GM10266 (cell line): ENCODE results near the gene SLC6A12.

Experiments used
- DNase-seq: peaks from one replicate; pipeline ENCODE4 v3.0.0; 2012; ENCODE audit errors: extremely low spot score
- TF ChIP-seq, protein P1 (sequence below): IDR thresholded peaks from 2 replicates; pipeline ENCODE4 v1.5.1; 2012; ENCODE audit warnings: mild to moderate bottlenecking, low read depth; ENCODE audit not compliant: control insufficient read depth, insufficient read depth; ENCODE audit errors: missing control alignments

Gene SLC6A12

DNA sequence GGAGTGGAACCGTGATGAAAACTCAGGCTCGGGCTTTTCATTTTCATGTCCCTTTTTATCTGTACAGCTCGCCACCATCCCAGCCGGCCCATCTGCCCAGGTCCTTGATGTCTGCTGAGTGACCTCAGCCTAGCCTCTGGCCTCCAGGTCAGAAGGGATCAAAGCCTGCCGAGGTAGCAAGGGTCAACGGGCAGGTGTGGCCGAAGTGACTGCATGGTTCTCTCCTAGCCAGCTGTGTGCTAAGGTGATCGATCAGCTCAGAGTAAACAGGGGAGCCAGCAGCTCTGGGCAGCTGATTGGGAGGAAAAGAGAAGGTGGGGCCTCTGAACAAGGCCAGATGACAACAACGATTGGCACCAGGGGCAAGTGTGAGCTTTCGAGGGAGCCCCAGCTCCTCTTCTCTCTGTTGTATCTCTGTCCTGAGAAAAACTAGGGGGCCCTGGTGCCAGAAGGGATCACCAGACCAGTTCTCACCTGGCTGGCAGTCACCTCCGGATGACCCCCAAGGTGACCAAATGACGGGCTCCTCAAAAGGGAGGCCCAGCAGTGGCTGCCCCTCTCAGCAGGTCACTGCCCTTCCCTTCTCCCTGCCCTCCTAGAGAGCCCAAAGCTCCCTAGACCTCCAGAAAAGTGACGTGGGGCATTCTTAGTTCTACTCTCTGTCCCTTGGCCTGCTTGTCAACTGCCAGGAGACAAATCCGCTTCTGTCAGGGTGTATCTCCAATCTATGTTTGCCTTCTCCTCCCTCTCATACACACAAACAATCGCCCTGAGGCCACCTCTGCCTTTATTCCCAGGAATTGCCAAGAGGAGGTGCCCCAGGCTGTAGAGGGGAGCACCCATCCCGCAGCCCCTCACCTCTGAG, 3.4 kb downstream of the SLC6A12 start:
- TF ChIP-seq, protein P1, sequence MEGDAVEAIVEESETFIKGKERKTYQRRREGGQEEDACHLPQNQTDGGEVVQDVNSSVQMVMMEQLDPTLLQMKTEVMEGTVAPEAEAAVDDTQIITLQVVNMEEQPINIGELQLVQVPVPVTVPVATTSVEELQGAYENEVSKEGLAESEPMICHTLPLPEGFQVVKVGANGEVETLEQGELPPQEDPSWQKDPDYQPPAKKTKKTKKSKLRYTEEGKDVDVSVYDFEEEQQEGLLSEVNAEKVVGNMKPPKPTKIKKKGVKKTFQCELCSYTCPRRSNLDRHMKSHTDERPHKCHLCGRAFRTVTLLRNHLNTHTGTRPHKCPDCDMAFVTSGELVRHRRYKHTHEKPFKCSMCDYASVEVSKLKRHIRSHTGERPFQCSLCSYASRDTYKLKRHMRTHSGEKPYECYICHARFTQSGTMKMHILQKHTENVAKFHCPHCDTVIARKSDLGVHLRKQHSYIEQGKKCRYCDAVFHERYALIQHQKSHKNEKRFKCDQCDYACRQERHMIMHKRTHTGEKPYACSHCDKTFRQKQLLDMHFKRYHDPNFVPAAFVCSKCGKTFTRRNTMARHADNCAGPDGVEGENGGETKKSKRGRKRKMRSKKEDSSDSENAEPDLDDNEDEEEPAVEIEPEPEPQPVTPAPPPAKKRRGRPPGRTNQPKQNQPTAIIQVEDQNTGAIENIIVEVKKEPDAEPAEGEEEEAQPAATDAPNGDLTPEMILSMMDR = no peak
- DNase-seq = no peak

DNA sequence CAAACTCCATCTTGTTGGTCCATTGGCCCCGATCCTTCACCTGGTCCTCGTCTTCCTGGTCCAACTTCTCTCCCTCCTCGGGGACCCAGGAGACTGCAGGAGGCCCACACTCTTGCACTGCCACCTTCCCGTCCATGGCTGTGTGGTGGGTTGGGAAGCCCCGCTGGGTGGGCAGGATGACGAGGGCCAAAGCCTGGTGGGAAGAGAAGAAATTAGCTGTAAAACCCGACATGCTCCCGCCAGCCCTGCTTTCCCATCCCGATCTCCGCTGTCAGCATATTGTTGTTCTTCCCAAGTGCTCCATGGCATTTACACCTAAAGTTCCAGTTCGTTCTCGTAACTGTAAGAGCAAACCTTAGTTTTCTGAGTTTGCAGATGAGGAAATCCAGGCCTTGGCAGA, 4.1 kb downstream of the SLC6A12 start:
- DNase-seq = no peak
- TF ChIP-seq, protein P1 = no peak

DNA sequence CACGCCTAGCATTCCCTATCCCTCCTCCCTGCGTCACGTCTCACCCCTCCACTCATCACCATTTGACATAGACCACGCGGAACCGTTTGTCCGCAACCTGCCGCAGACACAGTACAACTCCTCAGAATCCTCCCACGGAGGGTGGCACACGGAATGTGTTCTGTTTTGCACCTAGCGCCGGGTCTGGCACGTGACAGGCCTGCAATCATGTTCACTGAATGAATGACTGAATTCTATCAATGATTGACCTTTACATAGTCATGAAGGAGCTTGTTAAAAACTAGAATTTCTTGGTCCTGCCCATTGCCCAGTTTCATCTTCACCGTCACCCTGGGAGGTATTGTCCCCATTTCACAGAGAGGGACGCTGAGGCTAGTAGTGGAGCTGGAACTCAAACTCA, 4.7 kb downstream of the SLC6A12 start:
- TF ChIP-seq, protein P1 = no peak
- no peak for DNase-seq

DNA sequence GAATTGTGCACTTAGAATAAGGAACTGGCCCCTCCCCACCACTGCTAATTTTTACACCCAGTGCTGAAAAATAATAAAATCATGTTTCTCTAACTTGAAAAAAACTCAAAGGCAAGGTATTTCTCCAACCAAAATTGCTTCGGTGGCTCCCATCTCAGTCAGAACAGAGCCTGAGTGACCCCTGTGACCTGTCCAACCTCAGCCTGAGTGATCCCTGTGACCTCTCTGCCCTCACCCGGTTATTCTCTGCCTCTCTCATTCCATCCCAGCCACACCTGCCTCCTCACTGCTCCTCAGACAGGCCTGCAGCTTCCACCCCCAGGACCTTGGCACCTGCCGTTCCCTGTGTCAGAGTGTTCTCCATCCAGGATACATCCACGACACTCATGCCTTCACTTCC, 5.1 kb downstream of the SLC6A12 start:
- TF ChIP-seq, protein P1 = no peak
- DNase-seq = no peak

DNA sequence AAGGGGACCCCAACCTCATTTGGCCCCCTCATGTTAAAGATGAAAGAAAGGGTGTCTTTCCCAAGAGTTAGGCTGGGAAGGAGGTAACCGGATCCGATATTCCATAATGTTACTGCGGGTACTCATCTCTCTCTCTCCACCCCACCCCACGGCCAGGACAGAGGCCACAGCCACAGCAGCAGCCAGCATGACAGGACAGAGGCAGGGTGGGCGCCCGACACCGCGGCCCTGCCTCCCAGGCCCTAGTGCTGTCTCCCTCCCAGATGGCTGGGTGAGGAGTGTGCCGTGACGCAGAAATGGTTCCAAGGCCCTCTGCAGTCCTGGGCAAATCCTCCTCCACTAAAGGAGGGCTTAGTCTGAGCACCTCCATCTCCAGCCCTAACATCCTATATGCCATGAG, 6.2 kb downstream of the SLC6A12 start:
- DNase-seq = no peak
- TF ChIP-seq, protein P1 = no peak

DNA sequence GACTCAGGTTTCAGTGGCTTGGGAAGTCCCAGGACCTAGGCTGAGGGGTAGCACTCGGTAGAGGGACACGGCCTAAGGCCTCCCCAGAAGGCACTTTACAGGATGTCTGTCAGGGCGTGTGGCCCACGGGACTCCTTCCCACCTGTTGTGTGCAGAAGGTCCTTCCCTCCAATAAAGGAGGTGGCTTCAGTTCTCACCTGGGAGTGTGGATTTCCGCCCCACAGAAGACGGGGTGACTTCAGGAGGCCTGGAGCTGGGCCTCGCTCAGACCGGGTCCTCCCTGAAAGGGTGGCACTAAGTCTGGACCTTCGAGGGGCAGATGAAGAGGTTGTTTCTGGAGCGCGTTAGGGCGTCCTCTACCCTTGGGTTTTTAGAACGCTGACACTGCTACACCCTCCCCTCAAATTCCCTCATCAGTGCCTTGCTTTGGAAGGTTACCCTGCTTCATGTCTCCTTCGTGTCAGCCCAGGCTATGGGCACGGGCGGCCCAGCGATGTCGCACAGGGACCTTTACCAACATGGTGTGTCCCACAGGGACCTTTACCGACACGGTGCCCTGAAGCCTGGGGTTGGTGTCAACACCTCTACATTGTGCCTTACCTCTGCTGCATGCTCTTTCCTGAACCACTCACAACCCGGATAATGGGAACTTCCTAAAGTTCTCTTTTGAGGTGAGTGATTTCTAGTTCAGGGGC, 7.1 kb downstream of the SLC6A12 start:
- TF ChIP-seq, protein P1 = no peak
- no peak for DNase-seq

DNA sequence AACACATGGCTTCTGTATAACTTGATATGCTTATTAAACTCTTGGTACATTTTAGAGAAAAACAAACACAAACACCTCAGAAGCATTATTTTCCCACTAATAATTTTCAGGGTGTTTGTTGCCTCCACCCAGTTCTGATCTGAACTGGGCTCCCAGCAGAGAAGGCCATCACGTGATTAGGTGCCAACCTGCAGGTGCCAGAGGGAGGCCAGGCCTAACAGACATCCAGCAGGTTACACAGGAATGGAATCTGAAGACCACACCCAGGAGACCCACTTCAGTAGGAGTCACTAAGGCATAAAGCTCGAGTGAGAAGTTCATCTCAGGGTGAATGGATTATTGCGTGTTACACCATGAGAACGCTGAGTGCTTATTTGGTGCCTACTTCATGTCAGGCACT, 8.9 kb downstream of the SLC6A12 start:
- TF ChIP-seq, protein P1 = no peak
- no peak for DNase-seq
